Upper lobe of left lung (tissue), 4 donors: ENCODE data around the gene PKP1.

Experiments
- CTCF ChIP-seq, 6 experiments: fragments of 450-650 bp in 4 of 6; fragments of 200-600 bp in 2 of 6; sonication (generic) in 2 of 6; IDR thresholded peaks; one replicate each; pipeline ENCODE4 v1.5.1; 2016 to 2019; ENCODE audit warnings: antibody characterized with exemption in 6 of 6
- EP300 ChIP-seq, 4 donors: sonication (generic); formaldehyde crosslinking; IDR thresholded peaks; one replicate each; pipeline ENCODE4 v1.5.1; 2017; ENCODE audit warnings: antibody characterized with exemption in 4 of 4, control low read depth in 2 of 4
- POLR2A ChIP-seq, 4 donors: fragments of 450-650 bp; IDR thresholded peaks; one replicate each; pipeline ENCODE4 v1.5.1; 2016 to 2017; ENCODE audit warnings: antibody characterized with exemption in 4 of 4, mild to moderate bottlenecking in 2 of 4
- POLR2AphosphoS5 ChIP-seq, 2 donors: sonication (generic); formaldehyde crosslinking; IDR thresholded peaks; one replicate each; pipeline ENCODE4 v1.5.1; 2017; ENCODE audit warnings: antibody characterized with exemption in 2 of 2

- TF ChIP-seq CTCF (IDR thresholded peaks at IDR 0.05), result no peak
- TF ChIP-seq POLR2A (IDR thresholded peaks at IDR 0.05), result no peak
- TF ChIP-seq POLR2AphosphoS5 (IDR thresholded peaks at IDR 0.05), result no peak
- no peak for TF ChIP-seq EP300 (IDR thresholded peaks at IDR 0.05)
These were observed 34.4 kb upstream of the PKP1 start for GRCh38 chr1:201248721-201249559.
